Liver (tissue), 3 donors: Measurements from ENCODE around the gene SLIT2.

Experiments used
- CTCF ChIP-seq: fragments of 150-350 bp; IDR thresholded peaks from 2 replicates; pipeline ENCODE4 v1.5.1; 2017; ENCODE audit warnings: improper control_type of control experiment, low read depth, low read length; ENCODE audit not compliant: missing input control
- JUND ChIP-seq, 2 donors: IDR thresholded peaks; 2 replicates each; pipeline ENCODE4 v1.6.1; 2016; ENCODE audit warnings: antibody characterized with exemption in 2 of 2
- donor health status: healthy.
- donor health status: healthy.

- no peak for TF ChIP-seq CTCF
- TF ChIP-seq JUND (IDR thresholded peaks at IDR 0.05) = no peak
Observed at GRCh38 chr4:20254511-20255250, 3.0 kb downstream of the SLIT2 start.
